ENCODE data around the gene SLFN12. TPM values are rescaled to one million over a fixed set of nuclear protein-coding genes. Genes with fewer than 3 reads are reported as not detected.
A peak's percentile ranks its signal among the peaks of the same experiment; 100 is the strongest.

The SLFN12 gene
- total RNA-seq, 1 experiment from 2014 or later: 13.2 TPM

- TF ChIP-seq, protein P1, sequence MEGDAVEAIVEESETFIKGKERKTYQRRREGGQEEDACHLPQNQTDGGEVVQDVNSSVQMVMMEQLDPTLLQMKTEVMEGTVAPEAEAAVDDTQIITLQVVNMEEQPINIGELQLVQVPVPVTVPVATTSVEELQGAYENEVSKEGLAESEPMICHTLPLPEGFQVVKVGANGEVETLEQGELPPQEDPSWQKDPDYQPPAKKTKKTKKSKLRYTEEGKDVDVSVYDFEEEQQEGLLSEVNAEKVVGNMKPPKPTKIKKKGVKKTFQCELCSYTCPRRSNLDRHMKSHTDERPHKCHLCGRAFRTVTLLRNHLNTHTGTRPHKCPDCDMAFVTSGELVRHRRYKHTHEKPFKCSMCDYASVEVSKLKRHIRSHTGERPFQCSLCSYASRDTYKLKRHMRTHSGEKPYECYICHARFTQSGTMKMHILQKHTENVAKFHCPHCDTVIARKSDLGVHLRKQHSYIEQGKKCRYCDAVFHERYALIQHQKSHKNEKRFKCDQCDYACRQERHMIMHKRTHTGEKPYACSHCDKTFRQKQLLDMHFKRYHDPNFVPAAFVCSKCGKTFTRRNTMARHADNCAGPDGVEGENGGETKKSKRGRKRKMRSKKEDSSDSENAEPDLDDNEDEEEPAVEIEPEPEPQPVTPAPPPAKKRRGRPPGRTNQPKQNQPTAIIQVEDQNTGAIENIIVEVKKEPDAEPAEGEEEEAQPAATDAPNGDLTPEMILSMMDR (conservative IDR thresholded peaks at IDR 0.05; ENCODE audit: low read depth, low read length): no peak
- no peak for TF ChIP-seq EZH2 (IDR thresholded peaks at IDR 0.05; ENCODE audit: borderline replicate concordance, low read depth, low read length, poor library complexity, severe bottlenecking)
- ChIA-PET POLR2A (ENCODE audit: low non-redundant PET) (no interaction called here), CTCF (no interaction called here)
- no peaks in the 10 kb centered on the region for H3K4me1 ChIP-seq (ENCODE audit: insufficient read depth, low read length, poor library complexity, severe bottlenecking)
- no peak for DNase-seq (ENCODE audit: low spot score)
- no peaks in the 10 kb centered on the region for H3K36me3 ChIP-seq (ENCODE audit: insufficient read depth, low read length, poor library complexity, severe bottlenecking)
- intact Hi-C loops (cut with micrococcal nuclease; ENCODE audit: unreplicated experiment): no loop called here
- H3K4me3 ChIP-seq (ENCODE audit: low read depth, low read length, poor library complexity, severe bottlenecking): no peak overlapping the region
- no peaks in the 10 kb centered on the region for H3K9me3 ChIP-seq (ENCODE audit: low read depth, low read length, poor library complexity, severe bottlenecking)
- no peak overlapping the region for H3K27ac ChIP-seq (ENCODE audit: low read depth, low read length, poor library complexity, severe bottlenecking)
- H3K27me3 ChIP-seq (replicated peaks; ENCODE audit: insufficient read depth, low read depth, low read length, poor library complexity): no peaks in the 10 kb centered on the region
- BruUV-seq (replicated peaks): no TSS peak
Measured at GRCh38 chr17:35387496-35387895, 44.8 kb downstream of the SLFN12 start.

- Histone ChIP-seq H3K4me1 (ENCODE audit: insufficient read depth, low read length, poor library complexity, severe bottlenecking) (peaks cover 6% of the 10 kb centered on the region), H3K27me3 (replicated peaks; ENCODE audit: insufficient read depth, low read depth, low read length, poor library complexity) (no peaks in the 10 kb centered on the region)
- CTCF ChIA-PET: no interaction called here
Measured at GRCh38 chr17:35377706-35378105, 54.6 kb downstream of the SLFN12 start.

DNA sequence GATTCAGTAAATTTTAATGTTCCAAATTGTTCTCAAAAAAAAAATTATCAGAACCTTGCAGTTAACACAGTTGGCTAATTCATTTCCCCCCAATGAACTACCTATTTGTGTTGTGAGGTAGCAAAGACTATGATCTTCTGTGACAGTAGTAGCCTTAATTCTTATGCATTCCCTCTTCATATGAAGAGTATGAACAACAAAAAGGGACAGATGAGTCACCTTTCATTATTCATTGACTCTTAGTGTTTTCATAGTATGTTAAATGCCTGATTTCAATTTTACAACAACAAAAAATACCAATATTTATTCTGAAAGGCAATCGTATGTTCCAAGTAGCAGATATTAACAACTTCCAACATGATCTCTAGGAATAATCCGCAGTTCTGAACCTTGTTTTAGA lies 55.2 kb downstream of the SLFN12 start:
- no peak overlapping the region for H3K4me3 ChIP-seq (ENCODE audit: low read depth, low read length, poor library complexity, severe bottlenecking)
- no peaks in the 10 kb centered on the region for H3K36me3 ChIP-seq (ENCODE audit: insufficient read depth, low read length, poor library complexity, severe bottlenecking)
- intact Hi-C loops (cut with micrococcal nuclease; ENCODE audit: unreplicated experiment): no loop called here
- ChIA-PET CTCF (no interaction called here), POLR2A (ENCODE audit: low non-redundant PET) (no interaction called here)
- DNase-seq (ENCODE audit: low spot score): no peak
- no peak for TF ChIP-seq EZH2 (IDR thresholded peaks at IDR 0.05; ENCODE audit: borderline replicate concordance, low read depth, low read length, poor library complexity, severe bottlenecking)
- TF ChIP-seq, protein P1 (conservative IDR thresholded peaks at IDR 0.05; ENCODE audit: low read depth, low read length): no peak
- no peaks in the 10 kb centered on the region for H3K9me3 ChIP-seq (ENCODE audit: low read depth, low read length, poor library complexity, severe bottlenecking)
- no peaks in the 10 kb centered on the region for H3K27me3 ChIP-seq (replicated peaks; ENCODE audit: insufficient read depth, low read depth, low read length, poor library complexity)
- peaks cover 6% of the 10 kb centered on the region for H3K4me1 ChIP-seq (ENCODE audit: insufficient read depth, low read length, poor library complexity, severe bottlenecking)
- BruUV-seq (replicated peaks): no TSS peak
- H3K27ac ChIP-seq (ENCODE audit: low read depth, low read length, poor library complexity, severe bottlenecking): peak overlapping the region; percentile 23

More at GRCh38 chr17:35377706-35378105, 54.6 kb downstream of the SLFN12 start:
- POLR2A ChIA-PET (ENCODE audit: low non-redundant PET): no interaction called here
- BruUV-seq (replicated peaks): no TSS peak
- no peaks in the 10 kb centered on the region for H3K36me3 ChIP-seq (ENCODE audit: insufficient read depth, low read length, poor library complexity, severe bottlenecking)
- intact Hi-C loops (cut with micrococcal nuclease; ENCODE audit: unreplicated experiment): no loop called here
- DNase-seq (ENCODE audit: low spot score): no peak
- H3K9me3 ChIP-seq (ENCODE audit: low read depth, low read length, poor library complexity, severe bottlenecking): no peaks in the 10 kb centered on the region
- H3K27ac ChIP-seq (ENCODE audit: low read depth, low read length, poor library complexity, severe bottlenecking): no peak overlapping the region
- TF ChIP-seq, protein P1 (conservative IDR thresholded peaks at IDR 0.05; ENCODE audit: low read depth, low read length): no peak
- no peak for TF ChIP-seq EZH2 (IDR thresholded peaks at IDR 0.05; ENCODE audit: borderline replicate concordance, low read depth, low read length, poor library complexity, severe bottlenecking)
- H3K4me3 ChIP-seq (ENCODE audit: low read depth, low read length, poor library complexity, severe bottlenecking): no peak overlapping the region
